ENCODE measurements around the gene ANO10.

ANO10 gene

GRCh38 chr3:43613976-43614375 lies 7.8 kb downstream of the ANO10 start:
- Histone ChIP-seq H3K9me2 (ENCODE audit: low read depth, low read length) (no peaks in the 10 kb centered on the region), H3K4me2 (ENCODE audit: low read length) (no peak overlapping the region), H3K27ac (ENCODE audit: low read depth, low read length, poor library complexity, severe bottlenecking) (no peak overlapping the region), H3K4me1 (ENCODE audit: insufficient read depth, low read length, severe bottlenecking) (no peaks in the 10 kb centered on the region), H4K20me1 (ENCODE audit: insufficient read depth, low read length) (no peaks in the 10 kb centered on the region), H3K4me3 (ENCODE audit: low read depth, low read length, poor library complexity, severe bottlenecking) (no peak overlapping the region), H3F3A (ENCODE audit: insufficient read depth, low read length) (no peaks in the 10 kb centered on the region), H3K27me3 (ENCODE audit: insufficient read depth, low read length) (no peaks in the 10 kb centered on the region), H3K9ac (ENCODE audit: low read length) (no peak overlapping the region), H3K79me2 (ENCODE audit: insufficient read depth, low read length) (no peaks in the 10 kb centered on the region), H3K36me3 (ENCODE audit: insufficient read depth, low read length) (no peaks in the 10 kb centered on the region), H3K9me3 (ENCODE audit: low read length) (no peaks in the 10 kb centered on the region), H2AFZ (ENCODE audit: low read length) (no peak overlapping the region)
- no peak for TF ChIP-seq CTCF (IDR thresholded peaks at IDR 0.05; ENCODE audit: low read length)
- TF ChIP-seq EZH2 (IDR thresholded peaks at IDR 0.05; ENCODE audit: borderline replicate concordance, low read length), result no peak

DNA sequence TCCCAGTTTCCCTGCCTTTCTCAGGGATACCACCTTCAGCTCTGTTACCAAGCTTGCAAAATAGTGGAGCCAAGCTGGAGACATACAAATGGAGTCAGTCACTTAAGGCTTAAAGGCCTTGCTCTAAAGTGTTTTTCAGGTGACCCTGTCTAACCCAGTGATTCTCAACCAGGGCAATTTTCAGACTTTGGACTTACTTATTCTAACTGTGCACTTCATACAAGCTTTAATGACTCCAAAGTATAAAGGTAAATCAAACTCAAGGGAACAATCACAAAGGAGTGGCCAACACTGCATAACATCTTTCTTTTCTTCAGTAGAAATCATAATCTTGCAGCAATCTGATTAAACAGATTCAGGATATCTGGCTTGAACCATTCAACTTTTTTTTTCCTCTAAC lies 9.4 kb downstream of the ANO10 start:
- Histone ChIP-seq H3K9me2 (ENCODE audit: low read depth, low read length) (no peaks in the 10 kb centered on the region), H3K4me3 (ENCODE audit: low read depth, low read length, poor library complexity, severe bottlenecking) (no peak overlapping the region), H3K9ac (ENCODE audit: low read length) (no peak overlapping the region), H3K4me1 (ENCODE audit: insufficient read depth, low read length, severe bottlenecking) (no peaks in the 10 kb centered on the region), H3K27ac (ENCODE audit: low read depth, low read length, poor library complexity, severe bottlenecking) (no peak overlapping the region), H4K20me1 (ENCODE audit: insufficient read depth, low read length) (no peaks in the 10 kb centered on the region), H3K27me3 (ENCODE audit: insufficient read depth, low read length) (no peaks in the 10 kb centered on the region), H2AFZ (ENCODE audit: low read length) (no peak overlapping the region), H3K4me2 (ENCODE audit: low read length) (no peak overlapping the region), H3K9me3 (ENCODE audit: low read length) (no peaks in the 10 kb centered on the region), H3F3A (ENCODE audit: insufficient read depth, low read length) (no peaks in the 10 kb centered on the region), H3K36me3 (ENCODE audit: insufficient read depth, low read length) (no peaks in the 10 kb centered on the region), H3K79me2 (ENCODE audit: insufficient read depth, low read length) (no peaks in the 10 kb centered on the region)
- no peak for TF ChIP-seq EZH2 (IDR thresholded peaks at IDR 0.05; ENCODE audit: borderline replicate concordance, low read length)
- TF ChIP-seq CTCF (IDR thresholded peaks at IDR 0.05; ENCODE audit: low read length), result no peak

DNA sequence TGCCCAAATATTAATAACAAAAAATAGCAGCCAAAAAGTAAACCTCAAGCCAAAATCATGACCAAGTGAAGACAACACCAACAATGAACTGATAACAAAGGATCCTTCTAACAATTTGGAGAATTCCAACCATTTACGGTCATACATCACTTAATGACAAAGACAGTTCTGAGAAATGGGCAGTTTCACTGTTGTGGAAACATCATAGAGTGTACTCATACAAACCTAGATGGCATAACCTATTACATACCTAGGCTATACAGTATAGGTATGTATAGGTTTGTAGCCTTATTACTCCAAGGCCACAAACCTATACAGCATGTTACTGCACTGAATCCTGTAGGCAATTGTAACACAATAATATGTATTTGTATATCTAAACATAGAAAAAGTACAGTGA lies 12.4 kb downstream of the ANO10 start:
- H2AFZ ChIP-seq (ENCODE audit: low read length), result no peak overlapping the region
- H3K4me2 ChIP-seq (ENCODE audit: low read length), result no peak overlapping the region
- H3K27ac ChIP-seq (ENCODE audit: low read depth, low read length, poor library complexity, severe bottlenecking), result no peak overlapping the region
- no peak overlapping the region for H3K4me3 ChIP-seq (ENCODE audit: low read depth, low read length, poor library complexity, severe bottlenecking)
- H3K9me2 ChIP-seq (ENCODE audit: low read depth, low read length), result no peaks in the 10 kb centered on the region
- TF ChIP-seq CTCF (IDR thresholded peaks at IDR 0.05; ENCODE audit: low read length) (no peak), EZH2 (IDR thresholded peaks at IDR 0.05; ENCODE audit: borderline replicate concordance, low read length) (no peak)
- no peaks in the 10 kb centered on the region for H3K27me3 ChIP-seq (ENCODE audit: insufficient read depth, low read length)
- no peaks in the 10 kb centered on the region for H3F3A ChIP-seq (ENCODE audit: insufficient read depth, low read length)
- no peaks in the 10 kb centered on the region for H3K36me3 ChIP-seq (ENCODE audit: insufficient read depth, low read length)
- no peaks in the 10 kb centered on the region for H3K9me3 ChIP-seq (ENCODE audit: low read length)
- no peak overlapping the region for H3K9ac ChIP-seq (ENCODE audit: low read length)
- H4K20me1 ChIP-seq (ENCODE audit: insufficient read depth, low read length), result no peaks in the 10 kb centered on the region
- no peaks in the 10 kb centered on the region for H3K4me1 ChIP-seq (ENCODE audit: insufficient read depth, low read length, severe bottlenecking)
- no peaks in the 10 kb centered on the region for H3K79me2 ChIP-seq (ENCODE audit: insufficient read depth, low read length)

Measured in OCI-LY1 (cell line).